Measurements from ENCODE around the gene SHOC1. TPM values are rescaled to one million over a fixed set of nuclear protein-coding genes. Genes with fewer than 3 reads are reported as not detected.

The SHOC1 gene
- total and polyA plus RNA-seq, 2 donors (not counting 3 experiments of a cell fraction or from before 2014, with no cell fraction given): not detected

DNA sequence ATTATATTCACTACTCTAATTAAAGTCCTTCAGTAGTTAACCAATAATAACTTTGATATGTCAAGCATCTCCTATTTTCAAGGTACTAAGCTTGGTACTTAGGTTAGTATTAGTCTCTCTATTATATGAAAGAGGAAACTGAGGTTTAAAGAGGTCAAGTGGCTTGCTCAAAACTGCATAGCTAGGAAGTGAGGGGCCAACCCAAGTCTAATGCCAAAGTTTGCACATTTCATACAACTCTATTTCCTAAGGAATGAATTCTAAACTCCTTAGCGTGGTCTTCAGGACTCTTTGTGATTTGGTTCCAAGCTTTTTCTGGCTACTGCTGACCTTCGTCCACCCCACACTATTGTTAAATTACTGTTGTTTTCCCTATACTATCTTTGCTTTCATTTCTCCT, 9.9 kb upstream of the SHOC1 start:
- Histone ChIP-seq H2AFZ (ENCODE audit: low read depth, low read length) (peak overlapping the region; percentile 23), H3K9me1 (replicated peaks; ENCODE audit: control insufficient read depth, extremely low read depth, insufficient read depth, low read length) (no peaks in the 10 kb centered on the region), H3K27me3 (ENCODE audit: control insufficient read depth in 2 of 2, insufficient read depth in 2 of 2, low read length in 2 of 2) (no peaks in the 10 kb centered on the region), H3K9ac (replicated peaks; ENCODE audit: extremely low read depth, insufficient read depth, low read length) (no peak overlapping the region), H3K79me2 (ENCODE audit: control insufficient read depth, insufficient read depth, low read length) (no peaks in the 10 kb centered on the region), H4K20me1 (replicated peaks; ENCODE audit: control insufficient read depth, extremely low read depth, insufficient read depth, low read length) (no peaks in the 10 kb centered on the region), H3K4me1 (ENCODE audit: control insufficient read depth, extremely low read depth, insufficient read depth, low read length) (peaks cover 24% of the 10 kb centered on the region), H3K27ac (ENCODE audit: insufficient read depth, low read depth, low read length) (peak overlapping the region; percentile 84), H3K4me2 (ENCODE audit: insufficient read depth, low read length) (peak overlapping the region; percentile 63), H3K4me3 (replicated peaks in 1 of 3; ENCODE audit: insufficient read depth in 1 of 3, low read depth in 1 of 3, low read length in 3 of 3) (no peak overlapping the region), H3K36me3 (ENCODE audit: control insufficient read depth in 2 of 2, extremely low read depth in 1 of 2, insufficient read depth in 2 of 2, low read length in 2 of 2) (no peaks in the 10 kb centered on the region), H3K9me3 (replicated peaks; ENCODE audit: control insufficient read depth, insufficient read depth, low read length) (no peaks in the 10 kb centered on the region)
- TF ChIP-seq, protein P1, sequence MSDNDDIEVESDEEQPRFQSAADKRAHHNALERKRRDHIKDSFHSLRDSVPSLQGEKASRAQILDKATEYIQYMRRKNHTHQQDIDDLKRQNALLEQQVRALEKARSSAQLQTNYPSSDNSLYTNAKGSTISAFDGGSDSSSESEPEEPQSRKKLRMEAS (IDR thresholded peaks at IDR 0.05; ENCODE audit: insufficient read depth, insufficient read length): no peak
- TF ChIP-seq MYC (IDR thresholded peaks at IDR 0.05; ENCODE audit: low read depth, low read length) (no peak), POLR2AphosphoS5 (IDR thresholded peaks at IDR 0.05; ENCODE audit: insufficient read depth, low read depth, low read length) (no peak), JUN (IDR thresholded peaks at IDR 0.05; ENCODE audit: borderline replicate concordance, insufficient read depth, insufficient read length, low read depth) (no peak), POLR2A (IDR thresholded peaks at IDR 0.05; ENCODE audit: low read depth, low read length) (no peak), FOS (IDR thresholded peaks at IDR 0.05; ENCODE audit: borderline replicate concordance, insufficient read depth, low read length) (no peak), CTCF (IDR thresholded peaks at IDR 0.05; ENCODE audit: extremely low read depth in 1 of 2, insufficient read depth in 1 of 2, low read depth in 1 of 2, low read length in 2 of 2) (no peak), EZH2 (IDR thresholded peaks at IDR 0.05; ENCODE audit: borderline replicate concordance, low read depth, low read length, severe bottlenecking) (no peak), GATA2 (IDR thresholded peaks at IDR 0.05; ENCODE audit: insufficient read depth, insufficient read length, low read depth, low read length) (no peak)
- FAIRE-seq (no peak), DNase-seq (ENCODE audit: low read depth, low spot score) (peak; percentile 75)
- dilution Hi-C loops (cut with MboI; ENCODE audit: extremely low pct_ligation_motif_present, low sequenced_read_pairs): no loop called here
- BruUV-seq (replicated peaks): no TSS peak
- intact Hi-C loops (cut with micrococcal nuclease): loop anchor here (2.0 kb wide), 1 partner anchor 62 kb away; no protein-coding TSS in a partner anchor
- CTCF ChIA-PET: interaction anchor here (1.0 to 2.1 kb wide), 2 partner anchors 30 to 270 kb away, joined by 3 to 8 read pairs; no protein-coding TSS in a partner anchor
- POLR2A ChIA-PET: no interaction called here
